ENCODE measurements around the gene CLRN2. TPM values are rescaled to one million over a fixed set of nuclear protein-coding genes. Genes with fewer than 3 reads are reported as not detected.
"Not testable (repeated sequence)": the region's sequence is repeated elsewhere in the genome, so short reads cannot be mapped to it uniquely, and the experiment has no call there.

The CLRN2 gene
- total RNA-seq, 4 donors from 2014 or later = not detected

DNA sequence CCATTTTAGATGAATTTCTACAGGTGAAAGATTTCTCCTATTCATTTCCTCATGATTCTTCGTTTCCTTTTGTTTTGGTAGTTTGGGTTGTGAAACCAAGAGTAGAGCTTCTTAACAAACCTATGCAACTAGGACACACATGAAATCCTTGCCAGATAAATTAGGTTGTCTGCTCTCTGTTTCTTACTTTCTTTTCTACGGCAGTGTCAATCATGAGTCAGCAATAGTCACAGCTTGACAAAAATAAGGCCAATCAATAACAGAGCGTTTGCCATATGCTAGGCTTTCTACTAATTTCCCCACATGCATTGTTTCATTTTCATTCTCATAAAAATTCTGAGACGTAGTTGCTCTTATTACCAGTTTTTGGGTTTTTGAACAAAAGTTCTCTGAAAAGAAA is 20.3 kb downstream of the CLRN2 start:
- Histone ChIP-seq H3K9me3 (no peaks in the 10 kb centered on the region), H3K36me3 (no peaks in the 10 kb centered on the region), H3K27ac (no peak overlapping the region), H3K4me3 (no peak overlapping the region), H3K4me1 (no peaks in the 10 kb centered on the region), H3K27me3 (no peaks in the 10 kb centered on the region)
- TF ChIP-seq POLR2A (IDR thresholded peaks at IDR 0.05) = no peak
- TF ChIP-seq POLR2AphosphoS5 (IDR thresholded peaks at IDR 0.05) = no peak
- TF ChIP-seq, protein P1, sequence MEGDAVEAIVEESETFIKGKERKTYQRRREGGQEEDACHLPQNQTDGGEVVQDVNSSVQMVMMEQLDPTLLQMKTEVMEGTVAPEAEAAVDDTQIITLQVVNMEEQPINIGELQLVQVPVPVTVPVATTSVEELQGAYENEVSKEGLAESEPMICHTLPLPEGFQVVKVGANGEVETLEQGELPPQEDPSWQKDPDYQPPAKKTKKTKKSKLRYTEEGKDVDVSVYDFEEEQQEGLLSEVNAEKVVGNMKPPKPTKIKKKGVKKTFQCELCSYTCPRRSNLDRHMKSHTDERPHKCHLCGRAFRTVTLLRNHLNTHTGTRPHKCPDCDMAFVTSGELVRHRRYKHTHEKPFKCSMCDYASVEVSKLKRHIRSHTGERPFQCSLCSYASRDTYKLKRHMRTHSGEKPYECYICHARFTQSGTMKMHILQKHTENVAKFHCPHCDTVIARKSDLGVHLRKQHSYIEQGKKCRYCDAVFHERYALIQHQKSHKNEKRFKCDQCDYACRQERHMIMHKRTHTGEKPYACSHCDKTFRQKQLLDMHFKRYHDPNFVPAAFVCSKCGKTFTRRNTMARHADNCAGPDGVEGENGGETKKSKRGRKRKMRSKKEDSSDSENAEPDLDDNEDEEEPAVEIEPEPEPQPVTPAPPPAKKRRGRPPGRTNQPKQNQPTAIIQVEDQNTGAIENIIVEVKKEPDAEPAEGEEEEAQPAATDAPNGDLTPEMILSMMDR (IDR thresholded peaks at IDR 0.05) = no peak
- no peak for TF ChIP-seq EP300 (IDR thresholded peaks at IDR 0.05)
- ATAC-seq = no peak
- 78 to 84% methylated on average over 4 of the region's 4 CpGs for WGBS, 2 donors (ENCODE audit: low coverage in 1 of 2)

DNA sequence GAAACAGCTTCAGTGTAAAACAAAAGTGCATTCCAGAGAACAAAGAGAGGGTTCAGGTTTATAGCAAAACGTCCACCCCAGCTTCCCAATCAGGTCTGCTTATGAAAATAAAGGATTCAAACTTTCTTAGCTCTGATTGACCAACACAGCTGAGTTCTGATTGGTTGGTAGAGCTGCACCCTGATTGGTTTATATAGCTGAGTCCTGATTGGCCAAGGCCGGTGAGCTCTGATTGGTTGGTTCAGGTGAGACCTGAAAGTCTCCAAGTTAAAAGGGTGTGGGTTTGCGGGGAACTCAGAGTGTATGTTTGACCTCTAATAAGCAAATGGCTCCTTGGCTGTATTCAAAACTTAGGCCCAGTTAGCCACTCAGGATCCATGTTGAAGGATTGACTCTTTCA is 20.9 kb downstream of the CLRN2 start:
- H3K27ac ChIP-seq = no peak overlapping the region
- H3K4me3 ChIP-seq = no peak overlapping the region
- no peak for ATAC-seq
- H3K27me3 ChIP-seq = no peaks in the 10 kb centered on the region
- H3K4me1 ChIP-seq = no peaks in the 10 kb centered on the region
- H3K36me3 ChIP-seq = no peaks in the 10 kb centered on the region
- WGBS, 2 donors (ENCODE audit: low coverage in 1 of 2) = 53 to 76% methylated on average over 3 of the region's 3 CpGs
- TF ChIP-seq EP300 (IDR thresholded peaks at IDR 0.05) (no peak), POLR2A (IDR thresholded peaks at IDR 0.05) (no peak), POLR2AphosphoS5 (IDR thresholded peaks at IDR 0.05) (no peak)
- TF ChIP-seq, protein P1 (IDR thresholded peaks at IDR 0.05) = no peak
- no peaks in the 10 kb centered on the region for H3K9me3 ChIP-seq

DNA sequence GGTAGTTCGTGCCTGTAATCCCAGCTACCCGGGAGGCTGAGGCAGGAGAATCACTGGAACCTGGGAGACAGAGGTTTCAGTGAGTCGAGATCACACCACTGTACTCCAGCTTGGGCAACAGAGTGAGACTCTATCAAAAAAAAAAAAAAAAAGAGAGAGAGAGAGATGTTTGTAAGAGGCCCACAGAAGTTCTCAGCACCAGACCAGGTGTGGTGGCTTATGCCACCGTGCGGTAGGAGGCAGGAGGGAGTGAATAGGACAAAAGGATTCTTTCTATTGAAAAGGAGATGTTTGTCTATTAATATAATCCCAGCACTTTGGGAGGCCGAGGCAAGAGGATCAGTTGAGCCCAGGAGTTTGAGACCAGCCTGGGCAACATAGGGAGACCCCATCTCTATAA is 22.1 kb downstream of the CLRN2 start:
- not testable (repeated sequence) for H3K27me3 ChIP-seq, H3K4me3 ChIP-seq, H3K27ac ChIP-seq, H3K9me3 ChIP-seq, ATAC-seq, H3K4me1 ChIP-seq, H3K36me3 ChIP-seq
- 82% methylated on average over 6 of the region's 6 CpGs; no CpG with 5 or more reads in 1 of the 2 donors for WGBS, 2 donors (ENCODE audit: low coverage in 1 of 2)

DNA sequence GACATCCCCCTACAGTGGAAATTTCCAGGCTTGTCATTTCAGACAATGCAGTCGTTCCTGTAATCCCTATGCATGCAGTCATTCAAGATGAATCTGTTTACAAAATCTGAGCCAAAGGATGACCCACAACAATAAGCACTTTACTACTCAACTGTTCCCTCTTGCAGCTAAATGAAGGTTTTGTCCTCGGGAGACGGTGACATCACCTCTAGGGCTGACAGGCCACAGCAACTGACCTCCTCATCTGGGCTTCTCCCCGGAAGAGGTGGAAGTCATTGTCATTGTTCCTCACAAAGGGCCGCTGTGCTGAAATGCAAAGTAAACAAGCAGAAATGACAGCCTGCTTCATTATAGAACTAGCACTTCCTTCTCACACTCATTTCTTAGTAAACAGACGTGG is 29.2 kb downstream of the CLRN2 start:
- no peak for ATAC-seq
- H3K4me1 ChIP-seq = peaks cover 0 to 2% (median 0%) of the 10 kb centered on the region in 3 donors
- H3K27me3 ChIP-seq = no peaks in the 10 kb centered on the region
- 31 to 39% methylated on average over 6 of the region's 6 CpGs for WGBS, 2 donors (ENCODE audit: low coverage in 1 of 2)
- no peak overlapping the region for H3K4me3 ChIP-seq
- TF ChIP-seq, protein P1 (IDR thresholded peaks at IDR 0.05) = no peak
- no peak overlapping the region for H3K27ac ChIP-seq
- no peaks in the 10 kb centered on the region for H3K9me3 ChIP-seq
- H3K36me3 ChIP-seq = no peaks in the 10 kb centered on the region

DNA sequence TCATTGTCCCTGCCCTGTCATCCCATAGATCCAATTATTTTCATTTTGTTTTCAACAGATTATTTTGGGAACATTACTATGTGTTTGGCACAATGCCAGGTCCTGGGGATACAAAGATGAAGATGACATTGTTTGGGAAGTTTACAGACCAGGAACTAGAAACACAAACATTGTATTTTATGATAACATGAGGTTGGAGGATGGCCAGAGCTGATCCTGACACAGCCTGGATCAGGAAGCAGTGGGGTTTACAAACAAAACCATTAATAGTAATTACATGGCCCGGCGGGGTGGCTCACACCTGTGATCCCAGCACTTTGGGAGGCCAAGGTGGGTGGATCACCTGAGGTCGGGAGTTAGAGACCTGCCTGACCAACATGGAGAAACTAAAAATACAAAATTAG is 29.9 kb downstream of the CLRN2 start:
- 41% methylated on average over 3 of the region's 3 CpGs; no CpG with 5 or more reads in 1 of the 2 donors for WGBS, 2 donors (ENCODE audit: low coverage in 1 of 2)
- Histone ChIP-seq H3K36me3 (no peaks in the 10 kb centered on the region), H3K4me1 (peaks cover 0 to 7% (median 0%) of the 10 kb centered on the region in 3 donors), H3K9me3 (no peaks in the 10 kb centered on the region), H3K27ac (no peak overlapping the region), H3K4me3 (no peak overlapping the region), H3K27me3 (no peaks in the 10 kb centered on the region)
- ATAC-seq = no peak
- no peak for TF ChIP-seq POLR2AphosphoS5 (IDR thresholded peaks at IDR 0.05)

DNA sequence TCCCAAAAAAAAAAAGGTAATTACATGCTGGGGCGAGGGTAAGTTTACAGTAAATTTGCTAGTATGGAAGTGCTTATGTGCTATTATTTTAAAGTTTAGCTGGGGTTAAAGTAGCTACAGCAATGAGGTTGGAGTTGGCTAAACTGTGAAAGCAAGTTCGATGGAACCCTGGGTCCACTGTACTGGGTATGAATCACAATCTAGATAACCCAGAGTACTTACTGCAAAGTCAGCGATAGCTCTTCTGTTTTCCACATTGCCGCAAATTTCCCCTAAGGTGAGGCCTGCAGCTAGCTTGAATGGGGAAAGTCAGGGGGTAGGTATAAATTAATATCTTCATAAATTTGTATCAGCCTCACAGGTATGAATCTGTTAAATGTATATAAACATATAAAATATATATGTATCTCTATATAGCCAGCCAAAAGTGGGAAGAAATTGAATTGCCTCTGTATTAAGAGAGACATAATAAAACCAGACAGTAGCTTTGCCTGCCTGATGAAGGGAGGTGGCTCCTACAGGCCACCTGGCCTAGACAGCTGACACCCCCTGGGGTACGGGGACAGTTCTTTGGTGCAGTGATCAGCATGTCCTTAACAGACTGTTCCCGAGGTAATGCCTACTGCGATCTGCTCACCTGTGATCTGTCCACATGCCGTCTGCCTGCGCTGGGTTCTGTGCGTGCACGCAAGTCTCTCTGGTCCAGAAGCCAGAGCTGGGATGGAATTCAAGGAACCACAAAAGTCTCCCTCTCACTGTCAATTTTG is 30.6 kb downstream of the CLRN2 start:
- peaks cover 0 to 7% (median 0%) of the 10 kb centered on the region in 3 donors for H3K4me1 ChIP-seq
- WGBS, 2 donors (ENCODE audit: low coverage in 1 of 2) = 57 to 60% methylated on average over 5 to 7 of the region's 11 CpGs
- H3K9me3 ChIP-seq = no peaks in the 10 kb centered on the region
- no peak for ATAC-seq
- H3K4me3 ChIP-seq = no peak overlapping the region
- no peak for TF ChIP-seq EP300 (IDR thresholded peaks at IDR 0.05)
- no peak for TF ChIP-seq POLR2AphosphoS5 (IDR thresholded peaks at IDR 0.05)
- TF ChIP-seq, protein P1 (IDR thresholded peaks at IDR 0.05) = no peak
- TF ChIP-seq POLR2A (IDR thresholded peaks at IDR 0.05) = no peak
- H3K27ac ChIP-seq = no peak overlapping the region
- H3K36me3 ChIP-seq = no peaks in the 10 kb centered on the region
- no peaks in the 10 kb centered on the region for H3K27me3 ChIP-seq
